Transverse colon (tissue), 4 donors: Measurements from ENCODE around the gene CALML3. TPM values are rescaled to one million over a fixed set of nuclear protein-coding genes. Genes with fewer than 3 reads are reported as not detected.

Experiments
- DNase-seq: peaks from one replicate; pipeline ENCODE4 v3.0.0-alpha.2; 2019
- H3K27ac ChIP-seq, 4 donors: fragments of 200-600 bp; sonication (generic); 2 replicates each; pipeline ENCODE4 v1.5.1; 2016 to 2018; ENCODE audit warnings: inconsistent platforms in 4 of 4
- H3K27me3 ChIP-seq: fragments of 200-600 bp; sonication (generic); 2 replicates; pipeline ENCODE4 v1.5.1; 2017; ENCODE audit warnings: inconsistent platforms
- H3K36me3 ChIP-seq, 4 donors: fragments of 200-600 bp; sonication (generic); 2 replicates each; pipeline ENCODE4 v1.5.1; 2017 to 2019; ENCODE audit warnings: inconsistent platforms in 4 of 4
- H3K4me1 ChIP-seq, 4 donors: fragments of 200-600 bp; sonication (generic); 2 replicates each; pipeline ENCODE4 v1.5.1; 2017 to 2020; ENCODE audit warnings: inconsistent platforms in 4 of 4
- H3K4me3 ChIP-seq, 4 donors: fragments of 200-600 bp; sonication (generic); 1 replicate in 1 of 4; 2 replicates in 3 of 4; pipeline versions ENCODE4 v1.5.1 to v1.6.1; 2017 to 2019; ENCODE audit warnings: inconsistent platforms in 4 of 4
- H3K9me3 ChIP-seq, 2 donors: fragments of 200-600 bp; sonication (generic); 2 replicates each; pipeline ENCODE4 v1.5.1; 2017 to 2019; ENCODE audit warnings: inconsistent platforms in 2 of 2
- EP300 ChIP-seq: sonication (generic); formaldehyde crosslinking; IDR thresholded peaks from one replicate; pipeline ENCODE4 v1.6.1; 2017; ENCODE audit warnings: antibody characterized with exemption, low read depth
- POLR2A ChIP-seq: fragments of 450-650 bp; IDR thresholded peaks from one replicate; pipeline ENCODE4 v1.6.1; 2016; ENCODE audit warnings: antibody characterized with exemption, mild to moderate bottlenecking, moderate library complexity
- POLR2AphosphoS5 ChIP-seq, 3 donors: sonication (generic); formaldehyde crosslinking; IDR thresholded peaks; one replicate each; pipeline ENCODE4 v1.6.1; 2016; ENCODE audit warnings: antibody characterized with exemption in 3 of 3
- WGBS, 2 donors: methylation state at CpG; one replicate each; pipeline ENCODE4 v1.1.5; 2018; ENCODE audit warnings: low coverage in 1 of 2; 5-methylcytosine and 5-hydroxymethylcytosine counted together
- in situ Hi-C, 4 donors: fragments of 200-750 bp; cut with MboI; loops; one replicate each; pipeline versions ENCODE4 v1.15.0 to v1.15.1; 2017; ENCODE audit warnings: low sequenced_read_pairs in 3 of 4, low pct_ligation_motif_present in 1 of 4, low pct_unique_long_range_greater_than_20kb in 1 of 4
- intact Hi-C: fragments of 100-400 bp; cut with DNase I; formaldehyde crosslinking; loops from one replicate; pipeline ENCODE4 v1.15.1; 2023; ENCODE audit warnings: low total_unique reads
- total RNA-seq, 4 donors: library from RNA; depleted of rRNA; stranded (reverse); fragments of >200 nt; gene quantifications; one replicate each; pipeline ENCODE4 v1.1.0, GENCODE V29; 2016
- TF ChIP-seq, protein P1 (sequence below), 5 experiments: fragments of 200-600 bp in 3 of 5; fragments of 450-650 bp in 2 of 5; sonication (generic) in 3 of 5; IDR thresholded peaks; 1 replicate in 2 of 5; 2 replicates in 3 of 5; pipeline ENCODE4 v1.5.1; 2016 to 2017; ENCODE audit warnings: antibody characterized with exemption in 5 of 5, inconsistent platforms in 3 of 5, mild to moderate bottlenecking in 2 of 5, moderate library complexity in 1 of 5

The CALML3 gene
- total RNA-seq, 4 donors from 2014 or later = not detected

DNA sequence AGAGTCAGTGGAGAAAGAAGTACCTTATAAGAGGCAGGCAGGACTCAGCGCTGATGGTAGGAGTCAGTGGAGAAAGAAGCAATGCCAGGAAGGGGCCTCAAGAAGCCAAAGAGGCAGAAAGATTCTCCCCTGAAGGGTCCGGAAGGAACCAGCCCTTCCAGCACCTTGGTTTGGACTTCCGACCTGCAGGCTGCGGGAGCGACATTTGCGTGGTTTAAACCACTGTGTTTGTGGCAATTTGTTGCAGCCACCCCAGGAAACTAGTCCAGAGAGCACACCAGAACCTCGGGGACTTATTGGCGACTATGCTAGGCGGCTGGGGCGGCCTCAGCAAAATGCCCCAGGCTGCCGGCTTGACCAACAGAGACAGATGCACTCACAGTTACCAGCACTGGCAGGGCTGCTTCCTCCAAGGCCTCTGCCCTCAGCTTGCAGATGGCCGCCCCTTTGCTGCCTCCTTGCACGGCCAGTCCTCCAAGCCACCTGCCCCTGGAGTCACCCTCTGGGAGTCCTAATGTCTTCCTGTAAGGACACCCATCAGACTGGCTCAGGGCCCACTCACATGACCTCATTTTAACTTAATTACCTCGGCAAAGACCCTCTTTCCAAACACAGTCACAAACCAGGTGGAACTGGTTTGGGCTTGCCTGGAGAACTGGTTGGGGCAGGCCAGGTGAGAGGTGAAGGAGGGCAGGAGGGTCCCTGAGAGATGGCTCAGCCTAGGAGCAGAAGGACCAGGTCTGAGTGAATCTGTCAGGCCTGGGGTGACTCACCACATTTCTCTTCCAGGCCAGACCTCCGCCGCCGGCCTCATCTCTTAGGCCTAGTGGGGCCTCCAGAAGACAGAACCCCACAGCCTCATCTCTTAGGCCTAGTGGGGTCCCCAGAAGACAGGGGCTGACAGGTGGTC lies 26.1 kb downstream of the CALML3 start:
- Histone ChIP-seq H3K27ac (peak overlapping the region; percentile 73 to 93 (median 84)), H3K4me3 (no peak overlapping the region), H3K36me3 (no peaks in the 10 kb centered on the region), H3K9me3 (no peaks in the 10 kb centered on the region), H3K4me1 (peaks cover 32 to 91% (median 68%) of the 10 kb centered on the region in 4 donors), H3K27me3 (no peaks in the 10 kb centered on the region)
- intact Hi-C loops = no loop called here
- WGBS, 2 donors = 91 to 100% methylated on average over 1 to 17 of the region's 17 CpGs
- TF ChIP-seq POLR2A = no peak
- no peak for TF ChIP-seq EP300
- no peak for TF ChIP-seq POLR2AphosphoS5 (IDR thresholded peaks at IDR 0.05)
- TF ChIP-seq, protein P1, sequence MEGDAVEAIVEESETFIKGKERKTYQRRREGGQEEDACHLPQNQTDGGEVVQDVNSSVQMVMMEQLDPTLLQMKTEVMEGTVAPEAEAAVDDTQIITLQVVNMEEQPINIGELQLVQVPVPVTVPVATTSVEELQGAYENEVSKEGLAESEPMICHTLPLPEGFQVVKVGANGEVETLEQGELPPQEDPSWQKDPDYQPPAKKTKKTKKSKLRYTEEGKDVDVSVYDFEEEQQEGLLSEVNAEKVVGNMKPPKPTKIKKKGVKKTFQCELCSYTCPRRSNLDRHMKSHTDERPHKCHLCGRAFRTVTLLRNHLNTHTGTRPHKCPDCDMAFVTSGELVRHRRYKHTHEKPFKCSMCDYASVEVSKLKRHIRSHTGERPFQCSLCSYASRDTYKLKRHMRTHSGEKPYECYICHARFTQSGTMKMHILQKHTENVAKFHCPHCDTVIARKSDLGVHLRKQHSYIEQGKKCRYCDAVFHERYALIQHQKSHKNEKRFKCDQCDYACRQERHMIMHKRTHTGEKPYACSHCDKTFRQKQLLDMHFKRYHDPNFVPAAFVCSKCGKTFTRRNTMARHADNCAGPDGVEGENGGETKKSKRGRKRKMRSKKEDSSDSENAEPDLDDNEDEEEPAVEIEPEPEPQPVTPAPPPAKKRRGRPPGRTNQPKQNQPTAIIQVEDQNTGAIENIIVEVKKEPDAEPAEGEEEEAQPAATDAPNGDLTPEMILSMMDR (IDR thresholded peaks at IDR 0.05) = no peak
- in situ Hi-C loops = no loop called here
- DNase-seq = no peak

DNA sequence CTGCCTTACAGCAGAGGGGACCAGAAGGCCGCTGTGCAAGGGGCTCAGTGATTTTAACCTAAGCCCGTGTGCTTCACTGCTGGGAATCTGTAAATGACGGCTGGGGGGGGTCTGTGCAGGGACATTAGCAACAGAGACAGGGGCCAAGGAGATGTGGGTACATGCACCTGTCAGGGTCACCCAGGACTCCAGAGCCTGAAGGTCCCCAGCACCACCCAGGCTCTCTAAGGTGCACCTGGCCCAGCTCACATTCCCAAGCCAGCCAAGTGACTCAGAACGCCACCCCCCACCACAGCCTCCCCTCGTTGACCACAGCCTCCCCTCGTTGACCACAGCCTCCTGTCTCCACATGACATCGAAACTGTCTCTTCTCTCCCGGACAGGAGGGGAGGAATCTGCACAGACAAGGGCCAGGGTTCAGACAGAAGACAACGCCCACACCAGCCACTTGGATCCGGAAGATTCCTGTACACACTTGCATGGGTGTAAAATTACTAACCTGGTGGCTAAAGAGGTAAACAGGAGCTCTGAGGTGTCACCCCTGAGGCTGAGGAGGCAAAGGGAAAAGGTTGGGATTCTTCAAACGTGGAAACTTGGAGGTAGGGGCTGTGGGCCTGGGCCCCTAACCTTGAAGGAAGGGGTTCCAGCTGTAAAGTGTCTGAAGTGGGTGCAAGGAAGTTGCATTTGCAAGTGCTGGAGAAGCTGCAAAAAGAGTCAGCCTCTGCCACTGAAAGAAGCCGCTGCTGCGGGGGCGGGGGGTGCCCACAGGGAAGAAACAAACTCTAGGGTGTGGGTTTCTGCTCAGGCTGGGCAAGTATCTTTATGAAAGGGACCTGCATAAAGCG lies 27.0 kb downstream of the CALML3 start:
- Histone ChIP-seq H3K27ac (peak overlapping the region; percentile 73 to 93 (median 84)), H3K4me3 (peak overlapping the region in 1 of 4 donors; percentile 21), H3K27me3 (no peaks in the 10 kb centered on the region), H3K9me3 (no peaks in the 10 kb centered on the region), H3K4me1 (peaks cover 24 to 82% (median 59%) of the 10 kb centered on the region in 4 donors), H3K36me3 (no peaks in the 10 kb centered on the region)
- in situ Hi-C loops (no loop called here), intact Hi-C loops (no loop called here)
- peak; percentile 78 for DNase-seq
- 33 to 58% methylated on average over 5 to 15 of the region's 15 CpGs for WGBS, 2 donors
- TF ChIP-seq, protein P1 (IDR thresholded peaks at IDR 0.05) = peak in 3 of 5 experiments; percentile 3 to 39 (median 37)
- TF ChIP-seq POLR2AphosphoS5 (IDR thresholded peaks at IDR 0.05) (peak in 2 of 3 donors; percentile 59 to 72), EP300 (no peak), POLR2A (peak; percentile 57)

- Histone ChIP-seq H3K36me3 (no peaks in the 10 kb centered on the region), H3K4me1 (peaks cover 17 to 73% (median 50%) of the 10 kb centered on the region in 4 donors), H3K9me3 (no peaks in the 10 kb centered on the region), H3K4me3 (peak overlapping the region in 1 of 4 donors; percentile 21), H3K27me3 (no peaks in the 10 kb centered on the region), H3K27ac (peak overlapping the region; percentile 73 to 93 (median 84))
- intact Hi-C loops = no loop called here
- 86 to 89% methylated on average over 9 to 23 of the region's 23 CpGs for WGBS, 2 donors
- TF ChIP-seq POLR2AphosphoS5 (IDR thresholded peaks at IDR 0.05) (no peak), POLR2A (no peak), EP300 (no peak)
- TF ChIP-seq, protein P1 (IDR thresholded peaks at IDR 0.05) = no peak
- in situ Hi-C loops = no loop called here
- DNase-seq = no peak
Measured at GRCh38 chr10:5552376-5553321, 27.9 kb downstream of the CALML3 start.
